Hepatocyte (in vitro differentiated cells): ENCODE results near the gene C16orf92. TPM values are rescaled to one million over a fixed set of nuclear protein-coding genes. Genes with fewer than 3 reads are reported as not detected.
A peak's percentile ranks its signal among the peaks of the same experiment; 100 is the strongest.

Experiments used
- DNase-seq: peaks from one replicate; pipeline ENCODE4 v3.0.0-alpha.2; 2016; ENCODE audit warnings: low spot score
- H2AFZ ChIP-seq: fragments of 200-600 bp; sonication (generic); 2 replicates; pipeline ENCODE4 v1.6.0; 2016; ENCODE audit warnings: antibody characterized with exemption, mild to moderate bottlenecking
- H3K27ac ChIP-seq: fragments of 200-600 bp; sonication (generic); 2 replicates; pipeline ENCODE4 v1.5.1; 2016; ENCODE audit warnings: mild to moderate bottlenecking
- H3K27me3 ChIP-seq: fragments of 200-600 bp; sonication (generic); 2 replicates; pipeline ENCODE4 v1.6.1; 2016
- H3K36me3 ChIP-seq: fragments of 200-600 bp; sonication (generic); replicated peaks from 2 replicates; pipeline ENCODE4 v1.5.1; 2016; ENCODE audit warnings: low read depth; ENCODE audit not compliant: insufficient read depth
- H3K4me1 ChIP-seq: fragments of 200-600 bp; sonication (generic); 2 replicates; pipeline ENCODE4 v1.5.1; 2016; ENCODE audit warnings: mild to moderate bottlenecking, moderate library complexity; ENCODE audit not compliant: insufficient read depth
- H3K4me2 ChIP-seq: fragments of 200-600 bp; sonication (generic); 2 replicates; pipeline ENCODE4 v1.6.0; 2016
- H3K4me3 ChIP-seq: fragments of 200-600 bp; sonication (generic); 2 replicates; pipeline ENCODE4 v1.5.1; 2016; ENCODE audit warnings: mild to moderate bottlenecking
- H3K79me2 ChIP-seq: fragments of 200-600 bp; sonication (generic); 2 replicates; pipeline ENCODE4 v1.6.0; 2017; ENCODE audit warnings: mild to moderate bottlenecking
- H3K9me2 ChIP-seq: fragments of 200-600 bp; sonication (generic); replicated peaks from 2 replicates; pipeline ENCODE4 v1.6.0; 2017; ENCODE audit warnings: mild to moderate bottlenecking; ENCODE audit not compliant: insufficient read depth
- H3K9me3 ChIP-seq: fragments of 200-600 bp; sonication (generic); 2 replicates; pipeline ENCODE4 v1.5.1; 2016; ENCODE audit warnings: low read depth, mild to moderate bottlenecking
- H4K20me1 ChIP-seq: fragments of 200-600 bp; sonication (generic); 2 replicates; pipeline ENCODE4 v1.6.0; 2016; ENCODE audit warnings: mild to moderate bottlenecking; ENCODE audit not compliant: insufficient read depth, poor library complexity, severe bottlenecking
- CTCF ChIP-seq: fragments of 200-600 bp; sonication (generic); IDR thresholded peaks from 2 replicates; pipeline ENCODE4 v1.5.1; 2016; ENCODE audit warnings: antibody characterized with exemption, mild to moderate bottlenecking; ENCODE audit not compliant: poor library complexity
- EZH2 ChIP-seq: fragments of 200-600 bp; sonication (generic); IDR thresholded peaks from 2 replicates; pipeline ENCODE4 v1.6.1; 2016; ENCODE audit warnings: antibody characterized with exemption, mild to moderate bottlenecking, borderline replicate concordance
- EZH2phosphoT487 ChIP-seq: fragments of 200-600 bp; sonication (generic); IDR thresholded peaks from one replicate; pipeline ENCODE4 v1.6.1; 2018; ENCODE audit warnings: antibody characterized with exemption, mild to moderate bottlenecking, low read depth, moderate library complexity; ENCODE audit not compliant: unreplicated experiment, severe bottlenecking
- WGBS: methylation state at CpG from one replicate; pipeline ENCODE4 v1.1.6; 2016; ENCODE audit warnings: low lambda C conversion rate; ENCODE audit errors: missing lambda C conversion rate; 5-methylcytosine and 5-hydroxymethylcytosine counted together
- polyA plus RNA-seq: library from polyadenylated mRNA; unstranded; fragments of >200 nt; fragmentation: Nextera tagmentation; extraction: Ambion mirVana; gene quantifications from 2 replicates; pipeline ENCODE4 v1.2.1, GENCODE V29; 2016
- total RNA-seq: library from RNA; depleted of rRNA; stranded (reverse); fragments of >200 nt; gene quantifications from 2 replicates; pipeline ENCODE4 v1.2.3, GENCODE V29; 2014

The C16orf92 gene
- total and polyA plus RNA-seq, 2 experiments from 2014 or later, result not detected

DNA sequence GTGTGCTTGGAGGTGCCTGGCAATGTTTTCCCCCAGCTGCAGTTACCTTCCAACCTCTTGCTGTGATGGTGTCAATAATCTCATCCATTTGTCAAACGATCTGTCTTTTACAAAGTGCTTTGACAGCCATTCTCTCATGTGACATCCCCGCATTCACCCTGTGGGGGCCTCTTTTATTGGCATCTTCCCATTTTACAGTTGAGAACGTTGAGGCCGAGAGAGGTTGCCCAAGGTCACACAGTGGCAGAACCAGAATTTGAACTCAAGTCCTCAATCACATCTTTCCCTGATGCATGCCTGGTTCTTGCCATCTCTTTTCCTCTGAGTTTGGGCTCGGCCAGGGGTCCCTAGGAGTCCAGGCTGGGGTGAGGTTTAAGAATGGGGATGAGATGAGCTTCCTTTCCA is 47.9 kb upstream of the C16orf92 start:
- Histone ChIP-seq H3K27me3 (no peaks in the 10 kb centered on the region), H3K27ac (no peak overlapping the region), H4K20me1 (peaks cover 43% of the 10 kb centered on the region), H3K36me3 (no peaks in the 10 kb centered on the region), H3K4me2 (peak overlapping the region; percentile 99), H2AFZ (no peak overlapping the region), H3K4me1 (peaks cover 20% of the 10 kb centered on the region), H3K4me3 (peak overlapping the region; percentile 95), H3K9me3 (no peaks in the 10 kb centered on the region), H3K79me2 (peaks cover 41% of the 10 kb centered on the region), H3K9me2 (no peaks in the 10 kb centered on the region)
- TF ChIP-seq EZH2phosphoT487, result no peak
- no peak for TF ChIP-seq CTCF
- no peak for TF ChIP-seq EZH2
- no peak for DNase-seq
- WGBS, result 74% methylated on average over 5 of the region's 5 CpGs

DNA sequence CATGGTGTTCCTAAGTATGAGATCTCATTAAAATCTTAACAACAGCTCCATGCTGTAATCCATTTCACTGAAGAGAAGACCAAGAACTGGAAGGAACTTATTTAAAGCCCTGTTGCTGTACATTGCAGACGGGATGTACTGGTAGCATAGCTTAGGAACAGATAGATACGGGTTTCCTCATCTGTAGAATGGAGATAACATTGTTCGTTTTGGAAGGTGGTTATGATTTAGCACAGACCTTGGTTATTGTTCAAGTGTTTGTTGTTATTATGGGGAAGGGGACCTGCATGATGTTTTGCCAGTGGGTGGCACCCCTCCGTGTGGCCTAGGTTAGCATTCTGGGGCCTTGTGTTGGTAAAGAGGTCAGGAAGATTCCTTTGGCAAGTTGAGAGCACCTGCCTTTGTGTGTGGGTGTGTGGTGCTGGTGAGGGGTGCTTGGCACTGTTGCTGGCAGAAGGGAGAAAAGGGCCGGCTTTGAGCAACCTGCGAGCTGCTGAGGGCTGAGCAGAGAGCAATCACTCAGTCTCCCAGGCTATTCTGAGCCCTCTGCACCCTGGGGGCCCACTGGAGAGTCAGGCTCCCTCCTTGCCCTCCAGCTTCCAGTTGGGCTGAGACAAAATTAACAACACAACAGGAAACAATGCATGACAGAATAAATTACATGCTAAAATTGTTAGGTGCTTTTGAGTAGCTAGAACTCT is 47.0 kb upstream of the C16orf92 start:
- Histone ChIP-seq H3K27ac (no peak overlapping the region), H4K20me1 (peaks cover 43% of the 10 kb centered on the region), H3K79me2 (peaks cover 41% of the 10 kb centered on the region), H3K9me3 (no peaks in the 10 kb centered on the region), H3K9me2 (no peaks in the 10 kb centered on the region), H3K4me1 (peaks cover 20% of the 10 kb centered on the region), H3K4me2 (peak overlapping the region; percentile 99), H3K27me3 (no peaks in the 10 kb centered on the region), H2AFZ (no peak overlapping the region), H3K36me3 (no peaks in the 10 kb centered on the region), H3K4me3 (peak overlapping the region; percentile 8)
- 35% methylated on average over 6 of the region's 6 CpGs for WGBS
- TF ChIP-seq EZH2phosphoT487, result no peak
- TF ChIP-seq EZH2, result no peak
- TF ChIP-seq CTCF, result no peak
- DNase-seq, result no peak

GRCh38 chr16:29977063-29977825 is 45.8 kb upstream of the C16orf92 start:
- WGBS, result 83% methylated on average over 9 of the region's 9 CpGs
- Histone ChIP-seq H3K27me3 (no peaks in the 10 kb centered on the region), H2AFZ (no peak overlapping the region), H3K79me2 (peaks cover 41% of the 10 kb centered on the region), H3K27ac (no peak overlapping the region), H3K36me3 (no peaks in the 10 kb centered on the region), H3K4me1 (peaks cover 20% of the 10 kb centered on the region), H3K4me2 (peak overlapping the region; percentile 99), H4K20me1 (peaks cover 43% of the 10 kb centered on the region), H3K9me2 (no peaks in the 10 kb centered on the region), H3K4me3 (no peak overlapping the region), H3K9me3 (no peaks in the 10 kb centered on the region)
- no peak for TF ChIP-seq CTCF
- TF ChIP-seq EZH2phosphoT487, result no peak
- TF ChIP-seq EZH2, result no peak
- no peak for DNase-seq
